ENCODE data around the gene FBXL19. TPM values are rescaled to one million over a fixed set of nuclear protein-coding genes. Genes with fewer than 3 reads are reported as not detected.
A peak's percentile ranks its signal among the peaks of the same experiment; 100 is the strongest.

Gene FBXL19
- total and polyA plus RNA-seq, 2 experiments from 2014 or later, result 2.1 to 19.4 TPM

DNA sequence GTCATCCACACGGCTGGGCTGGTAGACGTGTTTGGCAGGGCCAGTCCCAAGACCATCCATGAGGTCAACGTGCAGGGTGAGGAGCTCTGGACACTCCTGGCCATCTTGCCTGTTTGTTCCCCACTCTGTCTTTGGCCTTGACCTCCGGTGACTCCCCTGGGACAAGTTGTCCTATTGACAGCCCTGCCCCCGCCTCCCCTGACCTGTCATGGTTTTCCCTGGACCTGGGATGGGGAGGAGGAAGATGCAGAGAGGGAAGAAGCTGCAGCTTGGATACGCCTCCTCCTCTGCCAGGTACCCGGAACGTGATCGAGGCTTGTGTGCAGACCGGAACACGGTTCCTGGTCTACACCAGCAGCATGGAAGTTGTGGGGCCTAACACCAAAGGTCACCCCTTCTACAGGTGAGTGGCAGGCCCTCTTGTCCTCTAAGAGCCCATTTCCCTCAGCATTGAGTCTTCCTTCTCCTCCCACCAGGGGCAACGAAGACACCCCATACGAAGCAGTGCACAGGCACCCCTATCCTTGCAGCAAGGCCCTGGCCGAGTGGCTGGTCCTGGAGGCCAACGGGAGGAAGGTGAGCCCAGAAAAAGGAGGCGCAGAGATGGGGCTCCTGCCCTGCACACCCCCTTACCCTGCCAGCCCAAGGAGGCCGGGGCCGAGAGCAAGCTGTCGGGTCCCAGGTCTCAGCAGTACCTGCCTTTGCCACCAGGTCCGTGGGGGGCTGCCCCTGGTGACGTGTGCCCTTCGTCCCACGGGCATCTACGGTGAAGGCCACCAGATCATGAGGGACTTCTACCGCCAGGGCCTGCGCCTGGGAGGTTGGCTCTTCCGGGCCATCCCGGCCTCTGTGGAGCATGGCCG lies 63.0 kb downstream of the FBXL19 start:
- Histone ChIP-seq H3K9me3 (ENCODE audit: low read depth) (no peaks in the 10 kb centered on the region), H4K20me1 (ENCODE audit: insufficient read depth, poor library complexity, severe bottlenecking) (no peaks in the 10 kb centered on the region), H3K27me3 (no peaks in the 10 kb centered on the region), H2AFZ (no peak overlapping the region), H3K79me2 (no peaks in the 10 kb centered on the region), H3K4me2 (peak overlapping the region; percentile 78), H3K27ac (no peak overlapping the region), H3K36me3 (replicated peaks; ENCODE audit: insufficient read depth, low read depth) (no peaks in the 10 kb centered on the region), H3K4me3 (no peak overlapping the region), H3K9me2 (replicated peaks; ENCODE audit: insufficient read depth) (no peaks in the 10 kb centered on the region), H3K4me1 (ENCODE audit: insufficient read depth) (peaks cover 6% of the 10 kb centered on the region)
- 95% methylated on average over 29 of the region's 29 CpGs for WGBS (ENCODE audit: low lambda C conversion rate, missing lambda C conversion rate)
- no peak for DNase-seq (ENCODE audit: low spot score)
- TF ChIP-seq EZH2 (IDR thresholded peaks at IDR 0.05; ENCODE audit: borderline replicate concordance), result no peak
- no peak for TF ChIP-seq EZH2phosphoT487 (IDR thresholded peaks at IDR 0.05; ENCODE audit: low read depth, severe bottlenecking, unreplicated experiment)
- TF ChIP-seq CTCF (IDR thresholded peaks at IDR 0.05; ENCODE audit: poor library complexity), result no peak

GRCh38 chr16:30987581-30988190 lies 64.3 kb downstream of the FBXL19 start:
- no peaks in the 10 kb centered on the region for H3K79me2 ChIP-seq
- TF ChIP-seq EZH2 (IDR thresholded peaks at IDR 0.05; ENCODE audit: borderline replicate concordance) (no peak), CTCF (IDR thresholded peaks at IDR 0.05; ENCODE audit: poor library complexity) (no peak), EZH2phosphoT487 (IDR thresholded peaks at IDR 0.05; ENCODE audit: low read depth, severe bottlenecking, unreplicated experiment) (no peak)
- no peaks in the 10 kb centered on the region for H3K9me3 ChIP-seq (ENCODE audit: low read depth)
- WGBS (ENCODE audit: low lambda C conversion rate, missing lambda C conversion rate), result 95% methylated on average over 30 of the region's 30 CpGs
- no peaks in the 10 kb centered on the region for H4K20me1 ChIP-seq (ENCODE audit: insufficient read depth, poor library complexity, severe bottlenecking)
- H3K27ac ChIP-seq, result no peak overlapping the region
- no peak overlapping the region for H2AFZ ChIP-seq
- no peak for DNase-seq (ENCODE audit: low spot score)
- no peaks in the 10 kb centered on the region for H3K27me3 ChIP-seq
- H3K4me3 ChIP-seq, result no peak overlapping the region
- H3K4me1 ChIP-seq (ENCODE audit: insufficient read depth), result peaks cover 6% of the 10 kb centered on the region
- H3K9me2 ChIP-seq (replicated peaks; ENCODE audit: insufficient read depth), result no peaks in the 10 kb centered on the region
- H3K4me2 ChIP-seq, result no peak overlapping the region
- H3K36me3 ChIP-seq (replicated peaks; ENCODE audit: insufficient read depth, low read depth), result no peaks in the 10 kb centered on the region

DNA sequence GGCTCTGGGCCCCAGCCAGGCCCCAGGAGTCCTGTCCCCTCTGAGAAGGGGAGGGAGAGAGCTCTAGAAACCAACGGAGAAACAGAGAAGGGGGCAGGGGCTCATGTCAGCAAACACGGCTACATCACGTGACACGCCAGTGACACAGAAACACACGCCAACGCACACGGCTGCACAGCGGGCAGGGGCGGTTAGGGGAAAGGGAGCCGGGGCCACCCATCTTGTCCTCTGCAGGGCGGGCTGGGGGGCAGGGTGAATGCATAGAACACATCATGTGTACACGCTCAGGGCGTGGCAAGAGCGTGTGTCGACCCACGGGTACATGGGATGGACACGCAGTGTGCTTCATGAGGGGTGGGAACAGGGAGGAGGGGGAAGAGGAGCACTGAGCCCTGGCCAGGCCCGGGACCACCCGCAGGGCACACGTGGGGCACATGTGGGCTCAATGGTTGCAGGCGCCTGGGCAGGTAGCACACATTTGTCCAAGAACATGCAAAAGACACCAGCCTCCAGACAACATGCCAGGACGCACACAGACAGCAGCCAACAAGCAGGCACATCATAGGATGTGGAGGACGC lies 66.2 kb downstream of the FBXL19 start:
- no peak for DNase-seq (ENCODE audit: low spot score)
- 97% methylated on average over 21 of the region's 23 CpGs for WGBS (ENCODE audit: low lambda C conversion rate, missing lambda C conversion rate)
- Histone ChIP-seq H3K79me2 (no peaks in the 10 kb centered on the region), H3K4me3 (no peak overlapping the region), H3K27me3 (no peaks in the 10 kb centered on the region), H3K9me3 (ENCODE audit: low read depth) (no peaks in the 10 kb centered on the region), H3K27ac (no peak overlapping the region), H4K20me1 (ENCODE audit: insufficient read depth, poor library complexity, severe bottlenecking) (no peaks in the 10 kb centered on the region), H3K4me2 (no peak overlapping the region), H2AFZ (no peak overlapping the region), H3K9me2 (replicated peaks; ENCODE audit: insufficient read depth) (no peaks in the 10 kb centered on the region), H3K36me3 (replicated peaks; ENCODE audit: insufficient read depth, low read depth) (no peaks in the 10 kb centered on the region), H3K4me1 (ENCODE audit: insufficient read depth) (peaks cover 6% of the 10 kb centered on the region)
- TF ChIP-seq EZH2phosphoT487 (IDR thresholded peaks at IDR 0.05; ENCODE audit: low read depth, severe bottlenecking, unreplicated experiment), result no peak
- TF ChIP-seq EZH2 (IDR thresholded peaks at IDR 0.05; ENCODE audit: borderline replicate concordance), result no peak
- no peak for TF ChIP-seq CTCF (IDR thresholded peaks at IDR 0.05; ENCODE audit: poor library complexity)

All from hepatocyte (in vitro differentiated cells).